Measurements from ENCODE around the gene ITGB1. TPM values are rescaled to one million over a fixed set of nuclear protein-coding genes. Genes with fewer than 3 reads are reported as not detected.
"Not testable (repeated sequence)": the region's sequence is repeated elsewhere in the genome, so short reads cannot be mapped to it uniquely, and the experiment has no call there.

Gene ITGB1
- polyA plus RNA-seq (2013, experiment 1 of 2): 237 TPM
- 240 TPM for polyA plus RNA-seq (2013, experiment 2 of 2)

DNA sequence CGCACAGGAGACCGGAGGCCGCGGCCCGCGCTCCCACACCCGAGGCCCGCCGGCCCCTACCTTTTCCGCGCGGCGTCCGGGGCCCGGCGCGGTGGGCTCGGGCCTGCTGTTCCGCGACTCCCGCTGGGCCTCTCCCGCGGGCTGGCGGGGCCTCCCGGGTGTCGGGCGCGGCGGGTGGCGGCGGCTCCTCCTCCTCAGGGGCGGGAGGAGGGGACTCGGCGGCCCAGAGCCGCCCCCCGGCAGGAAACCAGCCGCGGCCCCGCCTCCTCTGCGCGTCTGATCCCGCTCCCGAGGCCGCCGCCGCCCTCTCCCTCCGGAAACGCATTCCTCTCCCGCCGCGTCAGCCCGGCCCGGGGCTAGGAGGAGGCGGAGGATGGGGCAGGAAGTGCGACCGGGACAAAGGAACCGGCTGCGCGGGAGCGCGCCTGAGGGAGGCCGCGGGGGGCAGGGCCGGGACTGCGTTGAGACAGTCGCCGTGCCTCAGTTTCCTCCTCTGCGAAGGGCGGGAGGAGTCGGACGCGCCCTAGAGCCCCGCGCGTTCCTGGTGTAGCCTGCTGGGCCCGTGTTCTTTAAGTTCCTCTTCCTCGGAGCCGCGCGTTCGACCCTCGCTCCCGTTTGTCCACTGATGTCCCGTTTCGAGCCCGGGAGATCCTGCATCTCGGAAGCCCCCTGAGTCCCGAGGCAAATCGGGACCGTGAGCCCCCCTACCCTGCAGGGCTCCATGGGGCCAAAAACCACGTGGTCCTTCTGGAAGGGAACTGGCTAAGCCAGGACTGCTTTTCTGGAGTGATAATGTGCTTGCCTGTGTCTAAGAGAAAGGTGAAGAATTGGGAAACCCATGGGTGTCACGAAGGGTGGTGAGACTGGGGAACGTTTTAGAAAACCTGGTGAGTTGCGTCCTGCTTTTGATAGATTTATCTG lies at the start of gene ITGB1:
TSS of gene ITGB1 (minus strand) at position 146 of the 921 bp plus-strand sequence. CDS start 22,672 bp downstream, outside the sequence.
- H2AK5ac ChIP-seq (ENCODE audit: low read length): peak within 1 kb of the TSS; percentile 79

DNA sequence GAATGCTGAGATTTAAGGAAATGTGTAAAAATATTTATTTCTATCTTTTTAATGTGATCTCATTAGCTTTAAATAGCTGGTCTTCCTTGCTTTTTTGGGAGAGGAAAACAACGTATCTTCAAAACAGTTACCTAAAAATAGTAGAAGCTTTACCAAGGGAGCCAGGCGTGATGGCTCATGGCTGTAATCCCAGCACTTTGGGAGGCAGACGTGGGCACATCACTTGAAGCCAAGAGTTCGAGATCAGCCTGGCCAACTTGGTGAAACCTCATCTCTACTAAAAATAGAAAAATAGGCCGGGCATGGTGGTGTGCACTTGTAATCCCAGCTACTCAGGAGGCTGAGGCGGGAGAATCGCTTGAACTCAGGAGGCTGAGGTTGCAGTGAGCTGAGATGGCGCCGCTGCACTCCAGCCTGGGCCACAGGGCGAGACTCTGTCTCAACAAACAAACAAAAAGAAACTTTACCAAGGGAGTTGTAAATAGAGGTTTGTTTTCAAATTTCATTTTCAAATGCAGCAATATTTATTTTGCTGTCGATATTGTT lies 48.4 kb upstream of the ITGB1 start:
- no peak for DNase-seq
- Histone ChIP-seq H2BK15ac (replicated peaks; ENCODE audit: low read depth) (no peak overlapping the region), H2BK5ac (ENCODE audit: low read length) (no peak overlapping the region), H3K27ac (ENCODE audit: low read depth, low read length) (no peak overlapping the region), H4K5ac (ENCODE audit: low read length) (no peak overlapping the region), H3K4ac (ENCODE audit: low read depth, low read length) (no peak overlapping the region), H3K27me3 (ENCODE audit: insufficient read depth, low read length, poor library complexity) (no peaks in the 10 kb centered on the region), H3K4me3 (ENCODE audit: low read length) (no peak overlapping the region), H3K36me3 (ENCODE audit: control insufficient read depth, insufficient read depth, low read length) (no peaks in the 10 kb centered on the region), H3K4me1 (ENCODE audit: control insufficient read depth, low read depth, low read length) (peaks cover 5% of the 10 kb centered on the region), H3K23ac (ENCODE audit: low read length) (no peak overlapping the region), H2BK120ac (ENCODE audit: low read depth, low read length) (no peak overlapping the region), H3K79me2 (ENCODE audit: control insufficient read depth, insufficient read depth, low read length) (no peaks in the 10 kb centered on the region), H3K79me1 (ENCODE audit: low read length) (no peaks in the 10 kb centered on the region), H3K9ac (ENCODE audit: low read length) (no peak overlapping the region), H3K18ac (ENCODE audit: low read length) (no peak overlapping the region), H3K56ac (ENCODE audit: low read length) (no peak overlapping the region), H2AK5ac (ENCODE audit: low read length) (no peak overlapping the region), H4K8ac (ENCODE audit: low read depth, low read length) (no peak overlapping the region), H3K4me2 (ENCODE audit: low read length) (no peak overlapping the region)
- WGBS (ENCODE audit: extremely low coverage, insufficient coverage, low lambda C conversion rate): no CpG with 5 or more reads among the region's 11 CpGs

More for the DNA sequence above, at the start of gene ITGB1:
- Histone ChIP-seq H3K9ac (ENCODE audit: low read length) (peak within 1 kb of the TSS; percentile 98), H4K8ac (ENCODE audit: low read depth, low read length) (no peak within 1 kb of the TSS), H3K79me2 (ENCODE audit: control insufficient read depth, insufficient read depth, low read length) (peaks cover 46% of the 10 kb centered on the region), H3K27me3 (ENCODE audit: insufficient read depth, low read length, poor library complexity) (no peaks in the 10 kb centered on the region), H3K4ac (ENCODE audit: low read depth, low read length) (peak within 1 kb of the TSS; percentile 94), H2BK15ac (replicated peaks; ENCODE audit: low read depth) (no peak within 1 kb of the TSS), H3K79me1 (ENCODE audit: low read length) (no peaks in the 10 kb centered on the region), H4K5ac (ENCODE audit: low read length) (peak within 1 kb of the TSS; percentile 77), H3K4me2 (ENCODE audit: low read length) (peak within 1 kb of the TSS; percentile 87), H2BK120ac (ENCODE audit: low read depth, low read length) (peak within 1 kb of the TSS; percentile 94), H3K4me1 (ENCODE audit: control insufficient read depth, low read depth, low read length) (peaks cover 10% of the 10 kb centered on the region), H3K18ac (ENCODE audit: low read length) (peak within 1 kb of the TSS; percentile 100), H3K4me3 (ENCODE audit: low read length) (peak within 1 kb of the TSS; percentile 76), H3K23ac (ENCODE audit: low read length) (peak within 1 kb of the TSS; percentile 96), H3K56ac (ENCODE audit: low read length) (peak within 1 kb of the TSS; percentile 99), H2BK5ac (ENCODE audit: low read length) (peak within 1 kb of the TSS; percentile 100), H3K36me3 (ENCODE audit: control insufficient read depth, insufficient read depth, low read length) (no peaks in the 10 kb centered on the region), H3K27ac (ENCODE audit: low read depth, low read length) (peak within 1 kb of the TSS; percentile 95)
- WGBS (ENCODE audit: extremely low coverage, insufficient coverage, low lambda C conversion rate): no CpG with 5 or more reads among the region's 94 CpGs
- DNase-seq: peak; percentile 98

DNA sequence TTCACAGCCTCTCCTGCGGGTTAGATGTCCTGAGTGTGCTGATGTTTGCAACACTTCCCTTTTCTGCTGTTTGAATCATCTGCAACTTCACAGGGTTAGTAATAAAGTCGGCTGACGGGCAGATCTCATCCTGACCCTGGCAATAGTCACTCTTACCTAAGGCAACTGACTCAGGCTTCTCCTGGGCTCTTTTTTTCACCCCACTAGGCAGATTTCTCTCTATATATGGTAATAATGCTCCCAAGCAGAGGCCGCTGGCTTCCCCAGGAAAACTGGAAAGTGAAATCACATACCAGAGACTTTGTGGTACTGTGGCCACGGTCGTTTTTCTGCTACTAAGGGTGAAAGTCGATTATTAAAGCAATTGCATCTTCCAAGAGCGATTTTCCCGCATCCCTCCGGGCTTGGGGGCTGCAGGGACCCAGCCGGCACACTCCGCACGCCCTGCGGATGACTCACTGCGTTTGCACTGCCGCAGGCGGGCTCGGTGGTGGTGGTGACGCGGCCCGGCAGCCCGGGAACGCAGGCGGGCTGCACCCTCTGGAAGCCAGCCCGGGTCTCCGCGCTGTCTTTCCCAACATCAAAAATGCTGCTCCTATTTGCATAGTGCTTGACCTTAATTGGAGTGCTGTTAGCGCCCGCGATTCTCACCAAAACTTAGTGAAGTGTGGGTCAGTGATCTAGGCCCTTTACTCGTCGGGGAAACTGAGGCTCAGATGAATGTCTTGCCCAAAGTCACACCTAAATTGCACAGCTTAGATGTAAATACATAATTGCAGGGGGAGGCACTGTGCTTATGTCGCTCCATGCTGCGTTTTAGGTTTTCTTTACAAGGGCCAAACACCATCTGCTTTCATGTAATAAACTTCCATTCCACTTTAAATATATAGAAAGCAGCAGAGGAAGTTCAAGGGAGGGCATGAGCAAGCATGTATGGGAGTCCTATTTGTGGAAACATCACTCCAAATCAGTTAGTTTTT lies 47.6 kb upstream of the ITGB1 start:
- WGBS (ENCODE audit: extremely low coverage, insufficient coverage, low lambda C conversion rate): no CpG with 5 or more reads among the region's 34 CpGs

GRCh38 chr10:33001908-33002492 lies 44.0 kb upstream of the ITGB1 start:
- H2BK15ac ChIP-seq (replicated peaks; ENCODE audit: low read depth): peak overlapping the region; percentile 96
- H4K5ac ChIP-seq (ENCODE audit: low read length): no peak overlapping the region
- no peak overlapping the region for H3K23ac ChIP-seq (ENCODE audit: low read length)

More for the DNA sequence above, 47.6 kb upstream of the ITGB1 start:
- Histone ChIP-seq H3K56ac (ENCODE audit: low read length) (peak overlapping the region; percentile 87), H3K4me3 (ENCODE audit: low read length) (no peak overlapping the region), H3K4me1 (ENCODE audit: control insufficient read depth, low read depth, low read length) (peaks cover 5% of the 10 kb centered on the region), H2BK15ac (replicated peaks; ENCODE audit: low read depth) (peak overlapping the region; percentile 25), H4K8ac (ENCODE audit: low read depth, low read length) (no peak overlapping the region), H3K23ac (ENCODE audit: low read length) (no peak overlapping the region), H3K79me2 (ENCODE audit: control insufficient read depth, insufficient read depth, low read length) (no peaks in the 10 kb centered on the region), H3K79me1 (ENCODE audit: low read length) (no peaks in the 10 kb centered on the region), H3K18ac (ENCODE audit: low read length) (peak overlapping the region; percentile 86), H3K9ac (ENCODE audit: low read length) (peak overlapping the region; percentile 62), H2BK120ac (ENCODE audit: low read depth, low read length) (peak overlapping the region; percentile 15), H2BK5ac (ENCODE audit: low read length) (peak overlapping the region; percentile 38), H3K4ac (ENCODE audit: low read depth, low read length) (no peak overlapping the region), H3K27me3 (ENCODE audit: insufficient read depth, low read length, poor library complexity) (no peaks in the 10 kb centered on the region), H4K5ac (ENCODE audit: low read length) (no peak overlapping the region), H3K4me2 (ENCODE audit: low read length) (peak overlapping the region; percentile 53), H3K36me3 (ENCODE audit: control insufficient read depth, insufficient read depth, low read length) (no peaks in the 10 kb centered on the region), H3K27ac (ENCODE audit: low read depth, low read length) (peak overlapping the region; percentile 73), H2AK5ac (ENCODE audit: low read length) (no peak overlapping the region)
- DNase-seq: peak; percentile 94

GRCh38 chr10:32998060-32998581 lies 40.1 kb upstream of the ITGB1 start:
- H4K5ac ChIP-seq (ENCODE audit: low read length); H2BK5ac ChIP-seq (ENCODE audit: low read length); H3K36me3 ChIP-seq (ENCODE audit: control insufficient read depth, insufficient read depth, low read length); H2AK5ac ChIP-seq (ENCODE audit: low read length); H4K8ac ChIP-seq (ENCODE audit: low read depth, low read length); H3K9ac ChIP-seq (ENCODE audit: low read length); H2BK120ac ChIP-seq (ENCODE audit: low read depth, low read length); H3K18ac ChIP-seq (ENCODE audit: low read length); H3K23ac ChIP-seq (ENCODE audit: low read length); H3K56ac ChIP-seq (ENCODE audit: low read length); H3K79me2 ChIP-seq (ENCODE audit: control insufficient read depth, insufficient read depth, low read length); H3K79me1 ChIP-seq (ENCODE audit: low read length); H3K4me1 ChIP-seq (ENCODE audit: control insufficient read depth, low read depth, low read length); H3K4me3 ChIP-seq (ENCODE audit: low read length); DNase-seq; H3K4me2 ChIP-seq (ENCODE audit: low read length); H3K4ac ChIP-seq (ENCODE audit: low read depth, low read length); H3K27ac ChIP-seq (ENCODE audit: low read depth, low read length); H3K27me3 ChIP-seq (ENCODE audit: insufficient read depth, low read length, poor library complexity); H2BK15ac ChIP-seq (replicated peaks; ENCODE audit: low read depth): not testable (repeated sequence)
- WGBS (ENCODE audit: extremely low coverage, insufficient coverage, low lambda C conversion rate): no CpG with 5 or more reads among the region's 9 CpGs

More at GRCh38 chr10:33001908-33002492, 44.0 kb upstream of the ITGB1 start:
- DNase-seq: no peak
- H3K9ac ChIP-seq (ENCODE audit: low read length): no peak overlapping the region
- no peak overlapping the region for H3K4me3 ChIP-seq (ENCODE audit: low read length)
- WGBS (ENCODE audit: extremely low coverage, insufficient coverage, low lambda C conversion rate): no CpG with 5 or more reads among the region's 4 CpGs
- no peaks in the 10 kb centered on the region for H3K27me3 ChIP-seq (ENCODE audit: insufficient read depth, low read length, poor library complexity)
- no peak overlapping the region for H2BK5ac ChIP-seq (ENCODE audit: low read length)
- peak overlapping the region; percentile 39 for H3K18ac ChIP-seq (ENCODE audit: low read length)
- H2AK5ac ChIP-seq (ENCODE audit: low read length): no peak overlapping the region
- no peak overlapping the region for H3K27ac ChIP-seq (ENCODE audit: low read depth, low read length)
- H2BK120ac ChIP-seq (ENCODE audit: low read depth, low read length): no peak overlapping the region
- H4K8ac ChIP-seq (ENCODE audit: low read depth, low read length): no peak overlapping the region
- H3K56ac ChIP-seq (ENCODE audit: low read length): no peak overlapping the region
- no peaks in the 10 kb centered on the region for H3K79me1 ChIP-seq (ENCODE audit: low read length)
- H3K4me2 ChIP-seq (ENCODE audit: low read length): no peak overlapping the region
- H3K79me2 ChIP-seq (ENCODE audit: control insufficient read depth, insufficient read depth, low read length): no peaks in the 10 kb centered on the region
- H3K4ac ChIP-seq (ENCODE audit: low read depth, low read length): peak overlapping the region; percentile 12
- no peaks in the 10 kb centered on the region for H3K36me3 ChIP-seq (ENCODE audit: control insufficient read depth, insufficient read depth, low read length)
- H3K4me1 ChIP-seq (ENCODE audit: control insufficient read depth, low read depth, low read length): peaks cover 3% of the 10 kb centered on the region

All from mesendoderm (in vitro differentiated cells).